K562 (cell line): ENCODE results near the gene PATL2. TPM values are rescaled to one million over a fixed set of nuclear protein-coding genes. Genes with fewer than 3 reads are reported as not detected.

Source experiments
- CCAR2 ChIP-seq: fragments of 200-400 bp; formaldehyde crosslinking; IDR thresholded peaks from 2 replicates; pipeline ENCODE4 v1.6.1; 2017; ENCODE audit warnings: mild to moderate bottlenecking, low read depth, low read length
- CTCF ChIP-seq, 3 experiments: IDR thresholded peaks in 2 of 3; conservative IDR thresholded peaks in 1 of 3; 2 replicates each; pipeline ENCODE4 v1.5.1; 2011 to 2012; ENCODE audit warnings: low read length in 3 of 3, mild to moderate bottlenecking in 3 of 3, control low read depth in 2 of 3, improper control_type of control experiment in 1 of 3, inconsistent platforms in 1 of 3, low read depth in 1 of 3, mixed read lengths in 1 of 3, moderate library complexity in 1 of 3; ENCODE audit not compliant: insufficient read depth in 2 of 3
- HMG20A ChIP-seq: fragments of 450-650 bp; formaldehyde crosslinking; conservative IDR thresholded peaks from 2 replicates; pipeline ENCODE4 v1.4.0; 2020; ENCODE audit warnings: mild to moderate bottlenecking, mixed read lengths
- HOMEZ ChIP-seq: fragments of 250-450 bp; sonication (Bioruptor Pico); IDR thresholded peaks from 2 replicates; pipeline ENCODE4 v1.4.0; 2020; ENCODE audit warnings: mild to moderate bottlenecking, moderate library complexity
- MYBL2 ChIP-seq, 2 experiments: fragments of 450-650 bp in 1 of 2; sonication (generic) in 1 of 2; formaldehyde crosslinking in 1 of 2; IDR thresholded peaks; 2 replicates each; pipeline versions ENCODE4 v1.6.1 to v1.8.1; 2017 to 2022; ENCODE audit warnings: borderline replicate concordance in 1 of 2, inconsistent platforms in 1 of 2, low read depth in 1 of 2, mild to moderate bottlenecking in 1 of 2, missing genetic modification reagents in 1 of 2, moderate library complexity in 1 of 2
- POLR2B ChIP-seq: fragments of 450-650 bp; IDR thresholded peaks from 2 replicates; pipeline ENCODE4 v1.6.1; 2018; ENCODE audit warnings: low read depth; ENCODE audit not compliant: partially characterized antibody
- REST ChIP-seq, 2 experiments: fragments of 450-650 bp; formaldehyde crosslinking in 1 of 2; IDR thresholded peaks; 2 replicates each; pipeline versions ENCODE4 v1.4.0 to v1.6.1; 2014 to 2020; ENCODE audit warnings: mild to moderate bottlenecking in 2 of 2, borderline replicate concordance in 1 of 2, low read depth in 1 of 2
- SMC3 ChIP-seq: conservative IDR thresholded peaks from 2 replicates; pipeline ENCODE4 v1.6.1; 2011; ENCODE audit warnings: low read depth, low read length, improper control_type of control experiment; ENCODE audit not compliant: insufficient read depth
- polyA plus RNA-seq, 8 experiments: library from polyadenylated mRNA; depleted of rRNA in 4 of 8; stranded (reverse) in 5 of 8; unstranded in 3 of 8; fragments of >200 nt; fragmentation: Nextera tagmentation in 2 of 8; fragmentation: Illumina TruSeq in 1 of 8; extraction: Ambion mirVana in 2 of 8; extraction: Trizol in 1 of 8; gene quantifications; 2 replicates each; pipeline versions ENCODE4 v1.2.1 to v1.2.3, GENCODE V29; 2011 to 2014; ENCODE audit warnings: inconsistent platforms in 1 of 8, missing spikeins in 1 of 8
- total RNA-seq, 7 experiments: library from RNA; depleted of rRNA in 6 of 7; stranded (reverse); fragments of >200 nt in 6 of 7; fragmentation: Illumina TruSeq in 2 of 7; extraction: Trizol in 2 of 7; gene quantifications; 2 replicates each; pipeline versions ENCODE4 v1.2.1 to v1.2.3, GENCODE V29; 2011 to 2021; ENCODE audit warnings: low replicate concordance in 1 of 7

PATL2 gene
- total and polyA plus RNA-seq, 9 of the 15 experiments (the other 6 are each of a cell fraction or from before 2014, with no cell fraction given), result 0.42 to 1.1 (median 0.86) TPM

GRCh38 chr15:44713006-44713966 is 2.2 kb upstream of the PATL2 start (continued):
- TF ChIP-seq REST (IDR thresholded peaks at IDR 0.05; ENCODE audit: borderline replicate concordance) (peak; percentile 65; the same call in 1 of the 2 replicates), REST (CRISPR knock-in tag; IDR thresholded peaks at IDR 0.05; ENCODE audit: low read depth) (no peak), CCAR2 (no peak), MYBL2 (IDR thresholded peaks at IDR 0.05; ENCODE audit: low read depth) (no peak), MYBL2 (CRISPR knock-in tag; IDR thresholded peaks at IDR 0.05; ENCODE audit: borderline replicate concordance) (no peak), HOMEZ (CRISPR knock-in tag) (no peak), HMG20A (CRISPR knock-in tag) (no peak), CTCF (IDR thresholded peaks at IDR 0.05 in 2 of 3, conservative IDR thresholded peaks at IDR 0.05 in 1 of 3; ENCODE audit: insufficient read depth in 2 of 3, low read depth in 1 of 3, low read length in 3 of 3) (peak; percentile 42 to 71 (median 53); a peak in 5 of 6 replicates), POLR2B (no peak), SMC3 (peak; percentile 44; the same call in 1 of the 2 replicates)
